WTC11 (cell line): ENCODE data around the gene MIEF2.
"Not testable (repeated sequence)": the region's sequence is repeated elsewhere in the genome, so short reads cannot be mapped to it uniquely, and the experiment has no call there.

Source experiments
- FOXP1 ChIP-seq: sonication (generic); formaldehyde crosslinking; IDR thresholded peaks from 2 replicates; pipeline ENCODE4 v1.8.0; 2022; ENCODE audit warnings: missing genetic modification reagents, mild to moderate bottlenecking, moderate library complexity, borderline replicate concordance
- MYBL2 ChIP-seq: sonication (generic); formaldehyde crosslinking; IDR thresholded peaks from 2 replicates; pipeline ENCODE4 v1.8.1; 2023; ENCODE audit warnings: mild to moderate bottlenecking, moderate library complexity, missing genetic modification reagents
- ZBTB21 ChIP-seq: sonication (generic); formaldehyde crosslinking; IDR thresholded peaks from 2 replicates; pipeline ENCODE4 v1.8.1; 2023; ENCODE audit warnings: mild to moderate bottlenecking, missing genetic modification reagents, borderline replicate concordance
- ZNF232 ChIP-seq: sonication (generic); formaldehyde crosslinking; IDR thresholded peaks from 2 replicates; pipeline ENCODE4 v1.8.0; 2022; ENCODE audit warnings: mild to moderate bottlenecking, missing genetic modification reagents
- TF ChIP-seq, protein P1 (sequence below): sonication (generic); formaldehyde crosslinking; IDR thresholded peaks from 2 replicates; pipeline ENCODE4 v1.8.0; 2022; ENCODE audit warnings: mild to moderate bottlenecking, missing genetic modification reagents
- TF ChIP-seq, protein P2 (sequence below): fragments of 200-600 bp; IDR thresholded peaks from 2 replicates; pipeline ENCODE4 v1.8.0; 2022; ENCODE audit warnings: antibody characterized with exemption
- TF ChIP-seq, protein P3 (sequence below): sonication (generic); formaldehyde crosslinking; IDR thresholded peaks from 2 replicates; pipeline ENCODE4 v1.8.0; 2022; ENCODE audit warnings: mild to moderate bottlenecking, missing genetic modification reagents

DNA sequence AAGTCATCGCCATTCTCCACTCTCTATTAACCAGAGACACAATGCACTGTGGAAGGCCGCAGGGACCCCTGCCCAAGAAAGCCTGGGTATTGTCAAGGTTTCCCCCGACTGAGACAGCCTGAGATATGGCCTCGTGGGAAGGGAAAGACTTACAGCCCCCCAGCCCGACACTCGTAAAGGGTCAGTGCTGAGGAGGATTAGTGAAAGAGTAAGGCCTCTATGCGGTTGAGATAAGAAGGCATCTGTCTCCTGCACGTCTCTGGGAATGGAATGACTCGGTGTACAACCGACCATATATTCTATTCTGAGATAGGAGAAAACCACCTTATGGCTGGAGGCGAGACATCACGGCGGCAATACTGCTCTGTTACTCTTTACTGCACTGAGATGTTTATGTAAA lies 42.7 kb downstream of the MIEF2 start:
- not testable (repeated sequence) for TF ChIP-seq FOXP1 (CRISPR knock-in tag); ZBTB21 (CRISPR knock-in tag); MYBL2 (CRISPR knock-in tag); ZNF232
- TF ChIP-seq, protein P1, sequence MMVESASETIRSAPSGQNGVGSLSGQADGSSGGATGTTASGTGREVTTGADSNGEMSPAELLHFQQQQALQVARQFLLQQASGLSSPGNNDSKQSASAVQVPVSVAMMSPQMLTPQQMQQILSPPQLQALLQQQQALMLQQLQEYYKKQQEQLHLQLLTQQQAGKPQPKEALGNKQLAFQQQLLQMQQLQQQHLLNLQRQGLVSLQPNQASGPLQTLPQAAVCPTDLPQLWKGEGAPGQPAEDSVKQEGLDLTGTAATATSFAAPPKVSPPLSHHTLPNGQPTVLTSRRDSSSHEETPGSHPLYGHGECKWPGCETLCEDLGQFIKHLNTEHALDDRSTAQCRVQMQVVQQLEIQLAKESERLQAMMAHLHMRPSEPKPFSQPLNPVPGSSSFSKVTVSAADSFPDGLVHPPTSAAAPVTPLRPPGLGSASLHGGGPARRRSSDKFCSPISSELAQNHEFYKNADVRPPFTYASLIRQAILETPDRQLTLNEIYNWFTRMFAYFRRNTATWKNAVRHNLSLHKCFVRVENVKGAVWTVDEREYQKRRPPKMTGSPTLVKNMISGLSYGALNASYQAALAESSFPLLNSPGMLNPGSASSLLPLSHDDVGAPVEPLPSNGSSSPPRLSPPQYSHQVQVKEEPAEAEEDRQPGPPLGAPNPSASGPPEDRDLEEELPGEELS = not testable (repeated sequence)
- TF ChIP-seq, protein P2, sequence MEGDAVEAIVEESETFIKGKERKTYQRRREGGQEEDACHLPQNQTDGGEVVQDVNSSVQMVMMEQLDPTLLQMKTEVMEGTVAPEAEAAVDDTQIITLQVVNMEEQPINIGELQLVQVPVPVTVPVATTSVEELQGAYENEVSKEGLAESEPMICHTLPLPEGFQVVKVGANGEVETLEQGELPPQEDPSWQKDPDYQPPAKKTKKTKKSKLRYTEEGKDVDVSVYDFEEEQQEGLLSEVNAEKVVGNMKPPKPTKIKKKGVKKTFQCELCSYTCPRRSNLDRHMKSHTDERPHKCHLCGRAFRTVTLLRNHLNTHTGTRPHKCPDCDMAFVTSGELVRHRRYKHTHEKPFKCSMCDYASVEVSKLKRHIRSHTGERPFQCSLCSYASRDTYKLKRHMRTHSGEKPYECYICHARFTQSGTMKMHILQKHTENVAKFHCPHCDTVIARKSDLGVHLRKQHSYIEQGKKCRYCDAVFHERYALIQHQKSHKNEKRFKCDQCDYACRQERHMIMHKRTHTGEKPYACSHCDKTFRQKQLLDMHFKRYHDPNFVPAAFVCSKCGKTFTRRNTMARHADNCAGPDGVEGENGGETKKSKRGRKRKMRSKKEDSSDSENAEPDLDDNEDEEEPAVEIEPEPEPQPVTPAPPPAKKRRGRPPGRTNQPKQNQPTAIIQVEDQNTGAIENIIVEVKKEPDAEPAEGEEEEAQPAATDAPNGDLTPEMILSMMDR = not testable (repeated sequence)
- TF ChIP-seq, protein P3, sequence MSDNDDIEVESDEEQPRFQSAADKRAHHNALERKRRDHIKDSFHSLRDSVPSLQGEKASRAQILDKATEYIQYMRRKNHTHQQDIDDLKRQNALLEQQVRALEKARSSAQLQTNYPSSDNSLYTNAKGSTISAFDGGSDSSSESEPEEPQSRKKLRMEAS (CRISPR knock-in tag) = not testable (repeated sequence)
